PC-9 (cell line): ENCODE data around the gene INAFM2.

Source experiments
- CTCF ChIP-seq: fragments of 200-600 bp; sonication (generic); conservative IDR thresholded peaks from 2 replicates; pipeline ENCODE4 v1.6.1; 2017; ENCODE audit warnings: mixed run types, antibody characterized with exemption, mild to moderate bottlenecking, moderate library complexity
- EZH2 ChIP-seq: fragments of 200-600 bp; sonication (generic); IDR thresholded peaks from 2 replicates; pipeline ENCODE4 v1.8.0; 2017; ENCODE audit warnings: antibody characterized with exemption, low read depth

- TF ChIP-seq CTCF: no peak
- TF ChIP-seq EZH2: no peak
Observed at GRCh38 chr15:40332113-40332781, 8.8 kb downstream of the INAFM2 start.
